Natural killer cell (primary cell): Measurements from ENCODE around the gene LGI4. TPM values are rescaled to one million over a fixed set of nuclear protein-coding genes. Genes with fewer than 3 reads are reported as not detected.

Experiments
- ATAC-seq, 3 donors: fragments of 150-1000 bp in 2 of 3; fragments of 200-7000 bp in 1 of 3; cut with Tn5 transposase; 1 replicate in 1 of 3; 2 replicates in 2 of 3; pipeline ENCODE4 v1.10.0; 2021; ENCODE audit warnings: mild to moderate bottlenecking in 2 of 3, moderate library complexity in 2 of 3
- DNase-seq, 2 donors: peaks; one replicate each; pipeline versions ENCODE4 v3.0.0 to v3.0.0-alpha.2; 2013 to 2021; ENCODE audit warnings: mixed read lengths in 1 of 2
- H3K27ac ChIP-seq: one replicate; pipeline ENCODE4 v1.5.1; 2013; ENCODE audit warnings: mild to moderate bottlenecking, low read length
- H3K27me3 ChIP-seq: one replicate; pipeline ENCODE4 v1.6.1; 2013; ENCODE audit warnings: low read length; ENCODE audit not compliant: control insufficient read depth, insufficient read depth
- H3K36me3 ChIP-seq: one replicate; pipeline ENCODE4 v1.6.1; 2013; ENCODE audit warnings: low read length; ENCODE audit not compliant: control insufficient read depth, insufficient read depth
- H3K4me1 ChIP-seq: one replicate; pipeline ENCODE4 v1.6.1; 2013; ENCODE audit warnings: low read length; ENCODE audit not compliant: control insufficient read depth, insufficient read depth
- H3K4me3 ChIP-seq: one replicate; pipeline ENCODE4 v1.5.1; 2013; ENCODE audit warnings: low read length
- H3K9me3 ChIP-seq: one replicate; pipeline ENCODE4 v1.6.1; 2013; ENCODE audit warnings: low read length; ENCODE audit not compliant: control insufficient read depth, insufficient read depth
- H3K27ac Mint-ChIP-seq, 2 donors: one replicate each; pipeline ENCODE4 v1.8.0; 2022; ENCODE audit warnings: mild to moderate bottlenecking in 2 of 2, mixed read lengths in 2 of 2, moderate library complexity in 1 of 2
- H3K27me3 Mint-ChIP-seq, 2 donors: one replicate each; pipeline ENCODE4 v1.8.0; 2022; ENCODE audit warnings: low read depth in 2 of 2, mixed read lengths in 2 of 2
- H3K36me3 Mint-ChIP-seq: one replicate; pipeline ENCODE4 v1.8.0; 2022; ENCODE audit warnings: mixed read lengths
- H3K4me1 Mint-ChIP-seq, 2 donors: one replicate each; pipeline ENCODE4 v1.8.0; 2022; ENCODE audit warnings: mixed read lengths in 2 of 2
- H3K4me3 Mint-ChIP-seq: one replicate; pipeline ENCODE4 v1.8.0; 2022; ENCODE audit warnings: mild to moderate bottlenecking, moderate library complexity, mixed read lengths
- H3K9me3 Mint-ChIP-seq, 2 donors: one replicate each; pipeline ENCODE4 v1.8.0; 2022; ENCODE audit warnings: mixed read lengths in 2 of 2
- CTCF ChIP-seq: fragments of 200-600 bp; IDR thresholded peaks from one replicate; pipeline ENCODE4 v1.8.0; 2022; ENCODE audit warnings: antibody characterized with exemption
- WGBS: methylation state at CpG from one replicate; pipeline ENCODE4 v1.1.7; 2013; ENCODE audit warnings: missing lambda C conversion rate; ENCODE audit not compliant: insufficient coverage; 5-methylcytosine and 5-hydroxymethylcytosine counted together
- intact Hi-C: fragments of 100-400 bp; cut with micrococcal nuclease; formaldehyde crosslinking; loops from one replicate; pipeline ENCODE4 v1.14.2; 2022
- total RNA-seq, 4 donors: library from RNA; stranded (reverse); fragments of 120-200 nt in 1 of 4; gene quantifications; one replicate each; pipeline versions ENCODE4 v1.2.3 to v1.2.4, GENCODE V29; 2013 to 2022

Gene LGI4
- total RNA-seq, 3 donors from 2014 or later (not counting 1 experiment from before 2014, with no cell fraction given), result 0.49 to 0.72 TPM; not detected in 1

- ATAC-seq (no peak), DNase-seq (no peak)
- Mint-ChIP-seq H3K4me3 (no peak overlapping the region), H3K9me3 (peaks cover 0 to 4% of the 10 kb centered on the region in 2 donors), H3K4me1 (peaks cover 48 to 54% of the 10 kb centered on the region in 2 donors), H3K36me3 (peaks cover 38% of the 10 kb centered on the region), H3K27me3 (no peaks in the 10 kb centered on the region), H3K27ac (no peak overlapping the region)
- intact Hi-C loops, result loop anchor here (5.0 kb wide), 1 partner anchor 108 kb away; the partner anchor contains the start of gene USF2
- peaks cover 21% of the 10 kb centered on the region for H3K4me1 ChIP-seq
- H3K36me3 ChIP-seq, result peaks cover 72% of the 10 kb centered on the region
- H3K4me3 ChIP-seq, result no peak overlapping the region
- H3K27ac ChIP-seq, result no peak overlapping the region
- H3K9me3 ChIP-seq, result no peaks in the 10 kb centered on the region
- H3K27me3 ChIP-seq, result no peaks in the 10 kb centered on the region
- 95% methylated on average over 8 of the region's 8 CpGs for WGBS
- TF ChIP-seq CTCF, result no peak
Measured at GRCh38 chr19:35159606-35160005, 24.7 kb upstream of the LGI4 start.

GRCh38 chr19:35157431-35157830, 22.6 kb upstream of the LGI4 start:
- H3K4me1 ChIP-seq, result peaks cover 35% of the 10 kb centered on the region

GRCh38 chr19:35156673-35157014, 21.8 kb upstream of the LGI4 start:
- peaks cover 30% of the 10 kb centered on the region for H3K36me3 Mint-ChIP-seq
- WGBS, result 87% methylated on average over 7 of the region's 7 CpGs

More at GRCh38 chr19:35157431-35157830, 22.6 kb upstream of the LGI4 start:
- Mint-ChIP-seq H3K9me3 (peaks cover 0 to 4% of the 10 kb centered on the region in 2 donors), H3K27ac (peak overlapping the region in 1 of 2 donors; percentile 43), H3K27me3 (no peaks in the 10 kb centered on the region), H3K4me3 (no peak overlapping the region), H3K4me1 (peaks cover 55 to 59% of the 10 kb centered on the region in 2 donors), H3K36me3 (peaks cover 37% of the 10 kb centered on the region)
- WGBS, result 100% methylated on average over 4 of the region's 4 CpGs
- DNase-seq (no peak), ATAC-seq (no peak)
- TF ChIP-seq CTCF, result no peak
- Histone ChIP-seq H3K4me3 (no peak overlapping the region), H3K36me3 (peaks cover 53% of the 10 kb centered on the region), H3K9me3 (no peaks in the 10 kb centered on the region), H3K27me3 (no peaks in the 10 kb centered on the region), H3K27ac (no peak overlapping the region)
- intact Hi-C loops, result loop anchor here (5.0 kb wide), 1 partner anchor 110 kb away; the partner anchor contains the start of gene USF2

More at GRCh38 chr19:35156673-35157014, 21.8 kb upstream of the LGI4 start:
- Mint-ChIP-seq H3K27me3 (no peaks in the 10 kb centered on the region), H3K27ac (peak overlapping the region; percentile 90 to 99), H3K4me3 (peak overlapping the region; percentile 100), H3K4me1 (peaks cover 52 to 53% of the 10 kb centered on the region in 2 donors), H3K9me3 (no peaks in the 10 kb centered on the region)
- no peak for TF ChIP-seq CTCF
- H3K27me3 ChIP-seq, result no peaks in the 10 kb centered on the region
- H3K9me3 ChIP-seq, result no peaks in the 10 kb centered on the region
- H3K27ac ChIP-seq, result no peak overlapping the region
- peaks cover 35% of the 10 kb centered on the region for H3K4me1 ChIP-seq
- ATAC-seq, result no peak
- intact Hi-C loops, result loop anchor here (5.0 kb wide), 1 partner anchor 111 kb away; the partner anchor contains the start of gene USF2
- H3K36me3 ChIP-seq, result peaks cover 46% of the 10 kb centered on the region
- DNase-seq, result no peak
- H3K4me3 ChIP-seq, result no peak overlapping the region
